Liver (tissue), 9 donors: ENCODE results near the gene MEIS3. TPM values are rescaled to one million over a fixed set of nuclear protein-coding genes. Genes with fewer than 3 reads are reported as not detected.

Experiments used
- DNase-seq: peaks from one replicate; pipeline ENCODE4 v3.0.0-alpha.2; 2017; ENCODE audit warnings: low spot score
- H3K27ac ChIP-seq, 2 donors: one replicate each; pipeline ENCODE4 v1.7.0; 2013; ENCODE audit warnings: inconsistent platforms in 2 of 2, low read length in 2 of 2, control low read depth in 1 of 2, low read depth in 1 of 2, mild to moderate bottlenecking in 1 of 2
- H3K27me3 ChIP-seq, 4 donors: one replicate each; pipeline versions ENCODE4 v1.6.1 to v1.7.0; 2013; ENCODE audit warnings: low read length in 3 of 4, inconsistent platforms in 1 of 4, mild to moderate bottlenecking in 1 of 4, moderate library complexity in 1 of 4; ENCODE audit not compliant: control insufficient read depth in 4 of 4, insufficient read depth in 4 of 4
- H3K36me3 ChIP-seq, 4 donors: one replicate each; pipeline versions ENCODE4 v1.6.1 to v1.7.0; 2013; ENCODE audit warnings: low read length in 3 of 4, mild to moderate bottlenecking in 3 of 4, low read depth in 1 of 4, moderate library complexity in 1 of 4; ENCODE audit not compliant: control insufficient read depth in 4 of 4, insufficient read depth in 3 of 4
- H3K4me1 ChIP-seq, 4 donors: one replicate each; pipeline versions ENCODE4 v1.6.1 to v1.7.0; 2013; ENCODE audit warnings: low read length in 3 of 4, mild to moderate bottlenecking in 3 of 4, moderate library complexity in 1 of 4; ENCODE audit not compliant: control insufficient read depth in 4 of 4, insufficient read depth in 4 of 4
- H3K4me3 ChIP-seq, 3 donors: one replicate each; pipeline versions ENCODE4 v1.6.1 to v1.7.0; 2013; ENCODE audit warnings: low read length in 3 of 3, control low read depth in 1 of 3, low read depth in 1 of 3, mild to moderate bottlenecking in 1 of 3
- H3K9ac ChIP-seq, 2 donors: one replicate each; pipeline ENCODE4 v1.7.0; 2013; ENCODE audit warnings: low read length in 2 of 2, mild to moderate bottlenecking in 2 of 2, moderate library complexity in 2 of 2, control low read depth in 1 of 2, low read depth in 1 of 2
- H3K9me3 ChIP-seq, 4 donors: one replicate each; pipeline versions ENCODE4 v1.6.1 to v1.7.0; 2013; ENCODE audit warnings: low read length in 3 of 4; ENCODE audit not compliant: control insufficient read depth in 4 of 4
- FOXA1 ChIP-seq: IDR thresholded peaks from 2 replicates; pipeline ENCODE4 v1.6.1; 2016; ENCODE audit warnings: antibody characterized with exemption
- FOXA2 ChIP-seq: IDR thresholded peaks from 2 replicates; pipeline ENCODE4 v1.6.1; 2016; ENCODE audit warnings: antibody characterized with exemption
- GABPA ChIP-seq, 2 donors: IDR thresholded peaks in 1 of 2; conservative IDR thresholded peaks in 1 of 2; 2 replicates each; pipeline ENCODE4 v1.6.1; 2016; ENCODE audit warnings: antibody characterized with exemption in 2 of 2, mild to moderate bottlenecking in 1 of 2, moderate library complexity in 1 of 2
- HNF4A ChIP-seq, 2 donors: conservative IDR thresholded peaks; 2 replicates each; pipeline ENCODE4 v1.6.1; 2016; ENCODE audit warnings: antibody characterized with exemption in 2 of 2, mild to moderate bottlenecking in 2 of 2
- HNF4G ChIP-seq: IDR thresholded peaks from 2 replicates; pipeline ENCODE4 v1.6.1; 2016; ENCODE audit warnings: antibody characterized with exemption
- JUND ChIP-seq, 2 donors: IDR thresholded peaks; 2 replicates each; pipeline ENCODE4 v1.6.1; 2016; ENCODE audit warnings: antibody characterized with exemption in 2 of 2
- NR2F2 ChIP-seq: IDR thresholded peaks from 2 replicates; pipeline ENCODE4 v1.6.1; 2016; ENCODE audit warnings: antibody characterized with exemption
- RXRA ChIP-seq, 2 donors: IDR thresholded peaks; 2 replicates each; pipeline ENCODE4 v1.6.1; 2017 to 2018; ENCODE audit warnings: antibody characterized with exemption in 2 of 2, mild to moderate bottlenecking in 1 of 2
- YY1 ChIP-seq: IDR thresholded peaks from 2 replicates; pipeline ENCODE4 v1.6.1; 2016; ENCODE audit warnings: antibody characterized with exemption, mild to moderate bottlenecking
- WGBS: extraction: QIAGEN DNeasy Blood & Tissue Kit; methylation state at CpG from one replicate; pipeline ENCODE4 v1.1.7; 2013; 5-methylcytosine and 5-hydroxymethylcytosine counted together
- polyA plus RNA-seq, 2 donors: library from polyadenylated mRNA; stranded (reverse) in 1 of 2; unstranded in 1 of 2; fragments of 200-250 nt in 1 of 2; fragments of >200 nt in 1 of 2; fragmentation: Nextera tagmentation in 1 of 2; extraction: Ambion mirVana in 1 of 2; gene quantifications; one replicate each; pipeline versions ENCODE4 v1.2.1 to v1.2.3, GENCODE V29; 2013 to 2015
- total RNA-seq, 2 donors: library from RNA; depleted of rRNA; stranded (reverse); fragments of >200 nt; gene quantifications; one replicate each; pipeline ENCODE4 v1.2.3, GENCODE V29; 2014
- TF ChIP-seq, protein P1 (sequence below): IDR thresholded peaks from 2 replicates; pipeline ENCODE4 v1.6.1; 2016; ENCODE audit warnings: antibody characterized with exemption
- TF ChIP-seq, protein P2 (sequence below): IDR thresholded peaks from 2 replicates; pipeline ENCODE4 v1.6.1; 2016; ENCODE audit warnings: antibody characterized with exemption
- TF ChIP-seq, protein P3 (sequence below): IDR thresholded peaks from 2 replicates; pipeline ENCODE4 v1.6.1; 2016; ENCODE audit warnings: antibody characterized with exemption
- donor health status: healthy.
- donor health status: healthy.
- donor health status: healthy.
- donor health status: healthy.
- donor health status: healthy.

MEIS3 gene
- total and polyA plus RNA-seq, 4 donors: 0.50 to 1.3 (median 0.89) TPM

DNA sequence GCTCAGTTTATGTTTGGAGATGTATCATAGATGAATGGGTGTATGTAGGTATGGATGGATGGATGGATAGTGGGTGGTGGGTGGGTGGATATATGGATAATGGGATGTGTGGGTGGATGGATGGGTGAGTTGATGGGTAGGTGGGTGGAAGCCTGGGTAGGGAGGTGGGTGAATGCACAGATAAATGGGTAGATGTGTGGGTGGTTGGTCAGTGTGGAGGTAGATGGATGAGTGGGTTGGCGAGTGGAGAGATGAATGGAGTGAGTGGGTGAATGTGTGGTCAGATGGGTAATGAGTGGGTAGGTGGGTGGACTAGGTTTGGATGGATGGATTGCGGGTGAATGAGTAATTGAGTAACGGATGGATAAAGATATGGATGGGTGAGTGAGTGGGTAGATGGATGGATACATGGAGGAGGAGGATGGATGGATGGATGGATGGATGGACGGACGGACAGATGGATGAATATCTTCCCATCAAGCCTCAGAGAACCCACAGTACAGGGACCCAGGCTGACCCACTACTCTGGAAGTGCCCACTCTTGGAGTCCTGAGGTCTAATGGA, 13.4 kb downstream of the MEIS3 start:
- no peak overlapping the region for H3K9ac ChIP-seq
- no peak overlapping the region for H3K27ac ChIP-seq
- no peak for TF ChIP-seq FOXA1
- TF ChIP-seq RXRA (IDR thresholded peaks at IDR 0.05): no peak
- no peak for TF ChIP-seq HNF4A (conservative IDR thresholded peaks at IDR 0.05)
- no peak for TF ChIP-seq HNF4G
- TF ChIP-seq, protein P1, sequence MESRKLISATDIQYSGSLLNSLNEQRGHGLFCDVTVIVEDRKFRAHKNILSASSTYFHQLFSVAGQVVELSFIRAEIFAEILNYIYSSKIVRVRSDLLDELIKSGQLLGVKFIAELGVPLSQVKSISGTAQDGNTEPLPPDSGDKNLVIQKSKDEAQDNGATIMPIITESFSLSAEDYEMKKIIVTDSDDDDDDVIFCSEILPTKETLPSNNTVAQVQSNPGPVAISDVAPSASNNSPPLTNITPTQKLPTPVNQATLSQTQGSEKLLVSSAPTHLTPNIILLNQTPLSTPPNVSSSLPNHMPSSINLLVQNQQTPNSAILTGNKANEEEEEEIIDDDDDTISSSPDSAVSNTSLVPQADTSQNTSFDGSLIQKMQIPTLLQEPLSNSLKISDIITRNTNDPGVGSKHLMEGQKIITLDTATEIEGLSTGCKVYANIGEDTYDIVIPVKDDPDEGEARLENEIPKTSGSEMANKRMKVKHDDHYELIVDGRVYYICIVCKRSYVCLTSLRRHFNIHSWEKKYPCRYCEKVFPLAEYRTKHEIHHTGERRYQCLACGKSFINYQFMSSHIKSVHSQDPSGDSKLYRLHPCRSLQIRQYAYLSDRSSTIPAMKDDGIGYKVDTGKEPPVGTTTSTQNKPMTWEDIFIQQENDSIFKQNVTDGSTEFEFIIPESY: no peak
- TF ChIP-seq GABPA (IDR thresholded peaks at IDR 0.05 in 1 of 2, conservative IDR thresholded peaks at IDR 0.05 in 1 of 2): no peak
- TF ChIP-seq, protein P2, sequence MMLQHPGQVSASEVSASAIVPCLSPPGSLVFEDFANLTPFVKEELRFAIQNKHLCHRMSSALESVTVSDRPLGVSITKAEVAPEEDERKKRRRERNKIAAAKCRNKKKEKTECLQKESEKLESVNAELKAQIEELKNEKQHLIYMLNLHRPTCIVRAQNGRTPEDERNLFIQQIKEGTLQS: no peak
- no peak for TF ChIP-seq JUND (IDR thresholded peaks at IDR 0.05)
- TF ChIP-seq FOXA2: no peak
- H3K27me3 ChIP-seq: peaks cover 0 to 7% (median 2%) of the 10 kb centered on the region in 4 donors
- DNase-seq: no peak
- WGBS: 91% methylated on average over 5 of the region's 5 CpGs
- H3K4me1 ChIP-seq: no peaks in the 10 kb centered on the region
- no peaks in the 10 kb centered on the region for H3K36me3 ChIP-seq
- no peaks in the 10 kb centered on the region for H3K9me3 ChIP-seq
- H3K4me3 ChIP-seq: no peak overlapping the region

DNA sequence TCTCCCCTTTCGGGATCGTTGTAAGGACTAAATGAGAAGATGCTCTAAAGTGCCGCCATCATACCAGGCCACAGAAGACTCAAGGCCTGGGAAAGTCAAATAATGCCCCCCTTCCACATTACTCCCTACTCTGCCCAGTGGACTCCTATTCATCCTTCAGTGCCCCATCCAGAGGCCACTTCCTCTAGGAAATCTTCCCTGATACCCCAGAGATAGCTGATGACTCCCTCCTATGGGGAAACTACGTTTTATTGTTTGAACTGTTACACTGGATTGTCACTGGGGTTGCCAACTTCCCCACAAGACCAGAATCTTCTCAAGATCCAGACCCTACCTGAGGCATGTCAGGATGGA, 14.2 kb downstream of the MEIS3 start:
- H3K4me1 ChIP-seq: no peaks in the 10 kb centered on the region
- H3K4me3 ChIP-seq: no peak overlapping the region
- no peaks in the 10 kb centered on the region for H3K9me3 ChIP-seq
- H3K27ac ChIP-seq: no peak overlapping the region
- no peaks in the 10 kb centered on the region for H3K36me3 ChIP-seq
- 80% methylated on average over 4 of the region's 4 CpGs for WGBS
- peaks cover 0 to 7% (median 2%) of the 10 kb centered on the region in 4 donors for H3K27me3 ChIP-seq
- no peak for DNase-seq
- no peak overlapping the region for H3K9ac ChIP-seq
- TF ChIP-seq YY1 (no peak), GABPA (IDR thresholded peaks at IDR 0.05 in 1 of 2, conservative IDR thresholded peaks at IDR 0.05 in 1 of 2) (no peak)
- TF ChIP-seq, protein P3, sequence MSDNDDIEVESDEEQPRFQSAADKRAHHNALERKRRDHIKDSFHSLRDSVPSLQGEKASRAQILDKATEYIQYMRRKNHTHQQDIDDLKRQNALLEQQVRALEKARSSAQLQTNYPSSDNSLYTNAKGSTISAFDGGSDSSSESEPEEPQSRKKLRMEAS: no peak

DNA sequence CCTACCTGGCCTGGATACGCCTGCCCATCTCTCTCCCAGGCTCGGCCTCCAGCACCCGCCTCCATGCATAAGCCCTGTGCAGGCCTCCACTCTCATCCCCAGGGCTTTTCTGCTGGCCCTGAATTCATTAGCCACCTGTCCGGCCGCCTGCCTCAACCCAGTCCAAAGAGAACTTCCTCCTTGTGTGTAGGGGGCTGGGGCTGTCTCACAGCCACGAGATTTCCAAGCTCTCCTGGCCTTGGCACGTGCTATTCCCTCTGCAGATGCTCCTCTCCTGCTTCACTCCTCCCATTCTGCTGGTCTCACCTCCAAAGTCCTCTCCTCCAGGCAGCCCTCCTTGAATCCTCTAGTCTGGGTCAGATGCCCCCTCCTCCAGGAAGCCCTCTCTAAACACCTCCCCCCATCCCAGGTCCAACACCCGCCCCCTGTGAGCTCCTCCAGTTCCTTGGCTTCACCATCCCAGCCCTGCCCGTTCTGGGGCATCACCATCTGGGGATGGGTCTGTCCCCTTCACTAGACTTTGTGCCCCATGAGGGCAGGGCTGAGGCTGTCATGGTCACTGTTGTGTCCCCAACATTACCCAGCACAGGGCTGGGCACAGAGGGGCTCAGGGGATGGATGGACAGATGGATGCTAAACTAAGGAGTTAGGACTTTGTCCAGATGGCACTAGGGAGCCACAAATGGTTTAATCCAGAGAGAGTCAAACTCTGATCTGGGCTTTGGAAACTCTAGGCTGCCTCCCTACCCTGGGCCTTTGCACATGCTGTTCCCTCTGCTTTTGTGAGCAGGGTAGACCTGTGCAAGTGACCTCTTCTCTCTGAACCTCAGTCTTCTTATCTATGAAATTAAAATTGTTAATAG, 14.8 kb downstream of the MEIS3 start:
- 68% methylated on average over 9 of the region's 9 CpGs for WGBS
- Histone ChIP-seq H3K4me3 (no peak overlapping the region), H3K9ac (no peak overlapping the region), H3K4me1 (no peaks in the 10 kb centered on the region), H3K27me3 (peaks cover 0 to 7% (median 2%) of the 10 kb centered on the region in 4 donors), H3K27ac (no peak overlapping the region), H3K9me3 (no peaks in the 10 kb centered on the region), H3K36me3 (no peaks in the 10 kb centered on the region)
- DNase-seq: no peak
- TF ChIP-seq FOXA2 (no peak), HNF4A (conservative IDR thresholded peaks at IDR 0.05) (no peak), JUND (IDR thresholded peaks at IDR 0.05) (no peak), NR2F2 (no peak), YY1 (no peak)
